ENCODE results near the gene SH3GL2.

Gene SH3GL2

DNA sequence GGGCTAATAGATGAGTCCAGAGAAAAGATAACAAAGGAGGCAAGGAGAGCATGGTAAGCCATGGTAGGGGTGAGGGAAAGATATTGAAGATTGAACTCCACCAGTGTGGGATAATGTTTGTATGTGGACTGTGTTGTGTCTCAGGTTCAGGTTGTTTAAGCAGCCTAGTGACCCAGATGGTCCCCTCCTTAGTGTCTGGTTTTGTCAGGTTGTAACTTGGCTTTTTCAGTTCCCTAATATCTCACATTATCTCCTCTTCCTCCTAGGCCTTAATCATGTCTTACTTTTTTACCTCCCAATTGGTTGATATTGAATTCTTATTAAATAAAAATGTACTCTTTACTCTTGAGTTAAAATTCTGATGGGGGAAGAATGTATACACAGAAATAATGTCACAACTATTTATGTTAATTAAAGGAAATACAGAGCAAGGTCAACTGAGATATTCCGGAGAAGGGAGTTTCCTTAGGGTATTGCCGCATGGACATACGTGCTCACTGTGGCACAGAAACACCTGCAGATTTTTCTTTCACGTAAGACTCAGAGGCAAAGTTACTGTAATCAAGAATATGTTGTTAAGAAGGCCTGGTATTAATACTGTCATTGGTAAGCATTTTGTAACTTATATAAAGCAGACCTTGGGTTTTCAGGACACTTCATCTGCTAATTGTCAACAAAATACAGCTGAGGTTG, 23.4 kb upstream of the SH3GL2 start:
- no peak for TF ChIP-seq ZFX (IDR thresholded peaks at IDR 0.05; ENCODE audit: borderline replicate concordance)

DNA sequence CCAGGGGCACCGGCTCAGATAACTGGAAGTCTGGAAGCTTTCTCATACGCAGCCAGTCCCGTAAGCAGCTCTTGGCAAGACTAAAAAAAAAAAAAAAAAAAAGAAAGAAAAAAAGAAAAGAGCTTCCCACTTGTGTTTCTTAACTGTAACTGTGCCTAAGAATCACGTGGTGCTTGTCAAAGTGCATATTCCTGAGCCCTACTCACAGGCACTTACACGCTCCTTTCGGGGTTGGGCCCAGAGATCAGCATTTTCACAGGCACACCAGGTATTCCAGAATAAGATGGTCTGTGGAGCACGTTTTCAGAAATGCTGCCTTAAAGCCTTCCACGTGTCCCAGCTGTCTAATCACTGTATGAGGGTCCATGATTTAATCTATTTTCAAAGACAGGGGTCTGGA, 22.6 kb upstream of the SH3GL2 start:
- TF ChIP-seq, protein P1, sequence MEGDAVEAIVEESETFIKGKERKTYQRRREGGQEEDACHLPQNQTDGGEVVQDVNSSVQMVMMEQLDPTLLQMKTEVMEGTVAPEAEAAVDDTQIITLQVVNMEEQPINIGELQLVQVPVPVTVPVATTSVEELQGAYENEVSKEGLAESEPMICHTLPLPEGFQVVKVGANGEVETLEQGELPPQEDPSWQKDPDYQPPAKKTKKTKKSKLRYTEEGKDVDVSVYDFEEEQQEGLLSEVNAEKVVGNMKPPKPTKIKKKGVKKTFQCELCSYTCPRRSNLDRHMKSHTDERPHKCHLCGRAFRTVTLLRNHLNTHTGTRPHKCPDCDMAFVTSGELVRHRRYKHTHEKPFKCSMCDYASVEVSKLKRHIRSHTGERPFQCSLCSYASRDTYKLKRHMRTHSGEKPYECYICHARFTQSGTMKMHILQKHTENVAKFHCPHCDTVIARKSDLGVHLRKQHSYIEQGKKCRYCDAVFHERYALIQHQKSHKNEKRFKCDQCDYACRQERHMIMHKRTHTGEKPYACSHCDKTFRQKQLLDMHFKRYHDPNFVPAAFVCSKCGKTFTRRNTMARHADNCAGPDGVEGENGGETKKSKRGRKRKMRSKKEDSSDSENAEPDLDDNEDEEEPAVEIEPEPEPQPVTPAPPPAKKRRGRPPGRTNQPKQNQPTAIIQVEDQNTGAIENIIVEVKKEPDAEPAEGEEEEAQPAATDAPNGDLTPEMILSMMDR (IDR thresholded peaks at IDR 0.05), result no peak
- no peak for TF ChIP-seq ZFX (IDR thresholded peaks at IDR 0.05; ENCODE audit: borderline replicate concordance)
- H3K27ac ChIP-seq, result no peak overlapping the region

More for the DNA sequence above, 23.4 kb upstream of the SH3GL2 start:
- H3K27ac ChIP-seq, result no peak overlapping the region

DNA sequence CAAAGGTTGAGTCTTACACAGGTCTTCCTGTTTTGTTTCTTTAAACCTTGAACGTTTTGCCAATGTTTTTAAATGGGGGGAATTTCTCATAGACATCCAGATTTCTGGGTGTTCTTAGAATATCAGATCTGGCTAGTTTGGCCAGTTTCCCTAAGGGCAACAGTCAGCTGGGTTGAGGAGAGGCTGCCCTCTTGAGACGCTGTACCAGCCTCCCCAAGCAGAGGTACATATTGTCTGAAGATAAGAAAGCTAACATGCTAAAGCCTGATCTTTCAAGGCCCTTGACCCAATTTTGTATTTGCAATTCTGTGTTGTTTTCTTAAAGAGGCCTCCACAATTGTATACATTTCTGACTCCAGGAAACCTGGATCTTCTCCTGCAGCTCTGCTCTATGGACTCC, 21.9 kb upstream of the SH3GL2 start:
- no peak for TF ChIP-seq ZFX (IDR thresholded peaks at IDR 0.05; ENCODE audit: borderline replicate concordance)
- TF ChIP-seq, protein P1 (IDR thresholded peaks at IDR 0.05), result no peak
- no peak overlapping the region for H3K27ac ChIP-seq

GRCh38 chr9:17571825-17572224, 7.0 kb upstream of the SH3GL2 start:
- TF ChIP-seq ZFX (IDR thresholded peaks at IDR 0.05; ENCODE audit: borderline replicate concordance), result no peak
- TF ChIP-seq, protein P1 (IDR thresholded peaks at IDR 0.05), result no peak
- no peak overlapping the region for H3K27ac ChIP-seq

DNA sequence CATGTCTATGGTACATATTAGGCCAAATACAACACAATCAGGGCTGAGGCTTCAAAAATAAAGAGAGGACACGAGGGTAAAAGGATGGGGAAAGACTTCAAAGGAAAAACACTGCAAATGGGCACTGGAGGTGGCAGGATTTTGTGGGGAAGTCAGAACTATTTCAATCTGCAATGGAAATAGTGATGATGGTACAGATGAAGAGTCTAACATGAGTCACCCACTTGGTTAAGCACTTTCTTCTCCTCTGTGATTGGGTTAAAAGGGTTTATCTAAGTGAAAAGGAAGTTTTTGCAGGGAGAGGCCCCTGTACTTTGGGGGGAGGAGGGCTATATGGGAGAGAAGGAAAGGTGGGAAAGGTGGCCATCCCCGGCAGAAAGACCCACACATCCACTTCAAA, 4.5 kb upstream of the SH3GL2 start:
- TF ChIP-seq ZFX (IDR thresholded peaks at IDR 0.05; ENCODE audit: borderline replicate concordance), result no peak
- TF ChIP-seq, protein P1 (IDR thresholded peaks at IDR 0.05), result no peak
- H3K27ac ChIP-seq, result no peak overlapping the region

DNA sequence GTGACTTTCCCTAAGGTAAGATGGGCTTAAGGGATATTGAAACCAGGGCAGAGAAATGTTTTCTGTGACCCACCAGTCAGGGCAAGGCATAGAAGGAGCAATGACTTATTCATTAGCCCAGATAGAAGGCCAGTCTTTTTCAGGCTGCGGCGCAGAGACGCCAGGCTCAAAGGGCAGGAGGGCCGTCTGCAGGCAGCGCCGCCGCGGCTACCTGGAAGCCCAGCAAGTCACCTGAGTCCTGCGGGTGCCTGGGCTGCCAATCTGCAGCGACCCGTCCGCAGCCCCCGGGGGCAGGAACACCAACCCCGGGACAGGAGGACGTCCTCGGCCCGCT, 322 bp upstream of the SH3GL2 start:
- TF ChIP-seq ZFX (IDR thresholded peaks at IDR 0.05; ENCODE audit: borderline replicate concordance), result no peak
- TF ChIP-seq, protein P1 (IDR thresholded peaks at IDR 0.05), result no peak
- H3K27ac ChIP-seq, result no peak overlapping the region

GRCh38 chr9:17580119-17580518, 1.3 kb downstream of the SH3GL2 start:
- no peak overlapping the region for H3K27ac ChIP-seq
- TF ChIP-seq, protein P1 (IDR thresholded peaks at IDR 0.05), result no peak
- TF ChIP-seq ZFX (IDR thresholded peaks at IDR 0.05; ENCODE audit: borderline replicate concordance), result no peak

DNA sequence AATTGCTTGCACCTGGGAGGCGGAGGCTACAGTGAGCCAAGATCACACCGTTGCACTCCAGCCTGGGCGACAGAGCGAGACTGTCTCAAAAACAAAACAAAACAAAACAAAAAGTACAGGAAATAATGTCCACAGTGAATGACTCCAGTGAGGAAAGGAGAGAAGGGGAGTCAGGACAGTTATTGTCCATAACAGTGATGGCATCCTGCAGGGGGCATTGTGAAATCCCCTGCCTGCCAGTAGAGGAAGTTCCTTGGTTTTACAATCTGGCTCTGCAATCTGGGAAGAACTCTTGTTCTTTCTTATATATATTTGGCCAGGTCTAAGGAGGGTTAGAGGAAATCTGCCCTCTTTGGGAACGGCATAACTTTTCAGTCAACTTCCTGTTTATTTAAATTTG, 8.2 kb downstream of the SH3GL2 start:
- no peak overlapping the region for H3K27ac ChIP-seq
- TF ChIP-seq, protein P1 (IDR thresholded peaks at IDR 0.05), result no peak
- TF ChIP-seq ZFX (IDR thresholded peaks at IDR 0.05; ENCODE audit: borderline replicate concordance), result no peak

All from 22Rv1 (cell line).